OCI-LY1 (cell line): ENCODE measurements around the gene PAQR8.

Experiments used
- H2AFZ ChIP-seq: fragments of 200-600 bp; sonication (generic), shearing (Covaris generic); 2 replicates; pipeline ENCODE4 v1.6.0; 2014; ENCODE audit warnings: antibody characterized with exemption, mild to moderate bottlenecking, low read length
- H3F3A ChIP-seq: fragments of 200-600 bp; sonication (generic), shearing (Covaris generic); 2 replicates; pipeline ENCODE4 v1.6.0; 2014; ENCODE audit warnings: mild to moderate bottlenecking, antibody characterized with exemption, low read length, moderate library complexity; ENCODE audit not compliant: insufficient read depth
- H3K27ac ChIP-seq: fragments of 200-600 bp; sonication (generic); 2 replicates; pipeline ENCODE4 v1.5.1; 2014; ENCODE audit warnings: low read length, mixed run types, mild to moderate bottlenecking, low read depth; ENCODE audit not compliant: poor library complexity, severe bottlenecking
- H3K27me3 ChIP-seq: fragments of 200-600 bp; sonication (generic); 2 replicates; pipeline ENCODE4 v1.6.0; 2014; ENCODE audit warnings: antibody characterized with exemption, mild to moderate bottlenecking, low read length, moderate library complexity; ENCODE audit not compliant: insufficient read depth
- H3K36me3 ChIP-seq: fragments of 200-600 bp; sonication (generic); 2 replicates; pipeline ENCODE4 v1.6.1; 2014; ENCODE audit warnings: mild to moderate bottlenecking, antibody characterized with exemption, low read length, moderate library complexity, mixed read lengths; ENCODE audit not compliant: insufficient read depth
- H3K4me1 ChIP-seq: fragments of 200-600 bp; sonication (generic); 2 replicates; pipeline ENCODE4 v1.5.1; 2014; ENCODE audit warnings: mild to moderate bottlenecking, low read length, moderate library complexity; ENCODE audit not compliant: insufficient read depth, severe bottlenecking
- H3K4me2 ChIP-seq: fragments of 200-600 bp; sonication (generic), shearing (Covaris generic); 2 replicates; pipeline ENCODE4 v1.6.1; 2014; ENCODE audit warnings: low read length
- H3K4me3 ChIP-seq: fragments of 200-600 bp; sonication (generic); 2 replicates; pipeline ENCODE4 v1.5.1; 2014; ENCODE audit warnings: low read length, low read depth, mild to moderate bottlenecking, mixed read lengths; ENCODE audit not compliant: poor library complexity, severe bottlenecking
- H3K79me2 ChIP-seq: fragments of 200-600 bp; shearing (Covaris generic); 2 replicates; pipeline ENCODE4 v1.6.1; 2016; ENCODE audit warnings: mixed run types, low read length, mixed read lengths; ENCODE audit not compliant: insufficient read depth
- H3K9ac ChIP-seq: fragments of 200-600 bp; sonication (generic), shearing (Covaris generic); 2 replicates; pipeline ENCODE4 v1.6.1; 2014; ENCODE audit warnings: mild to moderate bottlenecking, low read length, mixed read lengths
- H3K9me2 ChIP-seq: fragments of 200-600 bp; sonication (generic), shearing (Covaris generic); 2 replicates; pipeline ENCODE4 v1.6.1; 2014; ENCODE audit warnings: low read depth, mild to moderate bottlenecking, low read length, mixed read lengths
- H3K9me3 ChIP-seq: fragments of 200-600 bp; shearing (Covaris generic); 2 replicates; pipeline ENCODE4 v1.6.1; 2014; ENCODE audit warnings: low read length, mixed read lengths
- H4K20me1 ChIP-seq: fragments of 200-600 bp; sonication (generic), shearing (Covaris generic); 2 replicates; pipeline ENCODE4 v1.6.0; 2016; ENCODE audit warnings: mild to moderate bottlenecking, low read length; ENCODE audit not compliant: insufficient read depth
- CTCF ChIP-seq: fragments of 200-600 bp; sonication (generic), shearing (Covaris generic); IDR thresholded peaks from 2 replicates; pipeline ENCODE4 v1.5.1; 2017; ENCODE audit warnings: mild to moderate bottlenecking, antibody characterized with exemption, low read length, moderate library complexity, mixed read lengths
- EZH2 ChIP-seq: fragments of 200-600 bp; sonication (generic), shearing (Covaris generic); IDR thresholded peaks from 2 replicates; pipeline ENCODE4 v1.8.0; 2017; ENCODE audit warnings: borderline replicate concordance, mixed run types, mild to moderate bottlenecking, antibody characterized with exemption, low read length, moderate library complexity, mixed read lengths

PAQR8 gene

GRCh38 chr6:52333840-52334200 lies 28.1 kb upstream of the PAQR8 start:
- Histone ChIP-seq H3K27me3 (no peaks in the 10 kb centered on the region), H3K9ac (no peak overlapping the region), H3K4me1 (peaks cover 21% of the 10 kb centered on the region), H3K36me3 (no peaks in the 10 kb centered on the region), H3K9me2 (no peaks in the 10 kb centered on the region), H3K4me3 (no peak overlapping the region), H3F3A (no peaks in the 10 kb centered on the region), H4K20me1 (no peaks in the 10 kb centered on the region), H3K27ac (no peak overlapping the region), H2AFZ (no peak overlapping the region), H3K79me2 (no peaks in the 10 kb centered on the region), H3K9me3 (no peaks in the 10 kb centered on the region), H3K4me2 (no peak overlapping the region)
- TF ChIP-seq CTCF (no peak), EZH2 (no peak)

GRCh38 chr6:52335576-52335975 lies 26.4 kb upstream of the PAQR8 start:
- Histone ChIP-seq H3K27me3 (no peaks in the 10 kb centered on the region), H4K20me1 (no peaks in the 10 kb centered on the region), H3K4me2 (no peak overlapping the region), H3K36me3 (no peaks in the 10 kb centered on the region), H3K27ac (no peak overlapping the region), H2AFZ (no peak overlapping the region), H3K79me2 (no peaks in the 10 kb centered on the region), H3K9ac (no peak overlapping the region), H3K4me3 (no peak overlapping the region), H3K9me3 (no peaks in the 10 kb centered on the region), H3F3A (no peaks in the 10 kb centered on the region), H3K9me2 (no peaks in the 10 kb centered on the region), H3K4me1 (peaks cover 16% of the 10 kb centered on the region)
- TF ChIP-seq CTCF = no peak
- no peak for TF ChIP-seq EZH2

- Histone ChIP-seq H3K9me3 (no peaks in the 10 kb centered on the region), H3K79me2 (no peaks in the 10 kb centered on the region), H3K27ac (no peak overlapping the region), H3K27me3 (no peaks in the 10 kb centered on the region), H3K4me2 (no peak overlapping the region), H3K36me3 (no peaks in the 10 kb centered on the region), H4K20me1 (no peaks in the 10 kb centered on the region), H3K9me2 (no peaks in the 10 kb centered on the region), H3K4me1 (peaks cover 18% of the 10 kb centered on the region), H3K4me3 (no peak overlapping the region), H2AFZ (no peak overlapping the region), H3K9ac (no peak overlapping the region), H3F3A (no peaks in the 10 kb centered on the region)
- TF ChIP-seq CTCF (no peak), EZH2 (no peak)
Measured at GRCh38 chr6:52336919-52337561, 24.9 kb upstream of the PAQR8 start.
